Activated T-helper 9 cell treated with anti-CD3 and anti-CD28 coated beads, Interleukin-2, amount 50 U/mL, for 16 hours (primary cell): ENCODE results near the gene GSTM5.
"Not testable (repeated sequence)": the region's sequence is repeated elsewhere in the genome, so short reads cannot be mapped to it uniquely, and the experiment has no call there.

Experiments used
- DNase-seq: peaks from one replicate; pipeline ENCODE4 v3.0.0-alpha.2; 2020; ENCODE audit warnings: low read depth

The GSTM5 gene

GRCh38 chr1:109728870-109729269, 16.8 kb downstream of the GSTM5 start:
- DNase-seq, result no peak

- DNase-seq, result no peak
Measured at GRCh38 chr1:109730666-109731065, 18.6 kb downstream of the GSTM5 start.

GRCh38 chr1:109732390-109732881, 20.4 kb downstream of the GSTM5 start:
- no peak for DNase-seq

GRCh38 chr1:109733236-109733870, 21.3 kb downstream of the GSTM5 start:
- no peak for DNase-seq

- peak; percentile 77 for DNase-seq
Measured at GRCh38 chr1:109739738-109740614, 27.9 kb downstream of the GSTM5 start.

GRCh38 chr1:109740615-109741373, 28.7 kb downstream of the GSTM5 start, which contains the start of gene GSTM3:
GSTM3 (minus strand) TSS chr1:109741038; CDS start chr1:109740287, 751 bp downstream.
- DNase-seq, result no peak

GRCh38 chr1:109748311-109748710, 36.3 kb downstream of the GSTM5 start:
- not testable (repeated sequence) for DNase-seq

- no peak for DNase-seq
Measured at GRCh38 chr1:109749221-109749620, 37.2 kb downstream of the GSTM5 start.

GRCh38 chr1:109750241-109750882, 38.3 kb downstream of the GSTM5 start:
- no peak for DNase-seq

GRCh38 chr1:109750920-109751319, 38.9 kb downstream of the GSTM5 start:
- DNase-seq, result no peak

- no peak for DNase-seq
Measured at GRCh38 chr1:109751531-109752260, 39.6 kb downstream of the GSTM5 start.

- no peak for DNase-seq
Measured at GRCh38 chr1:109754738-109755137, 42.7 kb downstream of the GSTM5 start.

GRCh38 chr1:109756325-109756724, 44.3 kb downstream of the GSTM5 start:
- not testable (repeated sequence) for DNase-seq

- DNase-seq, result no peak
Measured at GRCh38 chr1:109756848-109757521, 44.9 kb downstream of the GSTM5 start.

- DNase-seq, result no peak
Measured at GRCh38 chr1:109757936-109758786, 46.1 kb downstream of the GSTM5 start.

- no peak for DNase-seq
Measured at GRCh38 chr1:109759513-109760334, 47.7 kb downstream of the GSTM5 start.

GRCh38 chr1:109760581-109761226, 48.7 kb downstream of the GSTM5 start:
- DNase-seq, result no peak
